Muscle of arm (tissue), 12 donors: ENCODE data around the gene CFAP45. TPM values are rescaled to one million over a fixed set of nuclear protein-coding genes. Genes with fewer than 3 reads are reported as not detected.

Experiments used
- DNase-seq: peaks from one replicate; pipeline ENCODE4 v3.0.0-alpha.2; 2013
- polyA plus RNA-seq, 12 donors: library from polyadenylated mRNA; unstranded; fragments of 120-200 nt; gene quantifications; one replicate each; pipeline ENCODE4 v1.2.1, GENCODE V29; 2013; ENCODE audit not compliant: insufficient read length in 12 of 12

The CFAP45 gene
- polyA plus RNA-seq, 12 donors: 0.22 to 0.54 (median 0.27) TPM; not detected in 2

DNA sequence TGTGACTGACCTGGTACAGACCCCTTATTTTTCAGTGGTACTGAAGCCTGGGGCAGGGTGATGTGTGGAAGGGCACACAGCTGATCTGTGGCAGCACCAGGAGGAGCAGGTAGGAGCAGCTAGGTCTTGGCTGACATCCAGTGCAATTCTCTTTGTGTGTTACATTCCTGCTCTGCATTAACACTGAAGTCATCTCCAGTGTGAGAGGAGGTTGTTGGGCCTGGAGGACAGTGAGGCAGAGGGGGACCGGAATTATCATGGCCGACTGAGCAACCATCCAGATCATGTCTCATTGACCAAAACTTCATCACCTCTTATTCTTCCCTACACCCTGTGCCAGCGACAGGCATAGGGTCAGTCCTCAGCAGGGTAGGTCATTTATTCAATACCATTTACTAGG lies 71.8 kb downstream of the CFAP45 start:
- no peak for DNase-seq

- no peak for DNase-seq
Measured at GRCh38 chr1:159827549-159827948, 72.4 kb downstream of the CFAP45 start.

DNA sequence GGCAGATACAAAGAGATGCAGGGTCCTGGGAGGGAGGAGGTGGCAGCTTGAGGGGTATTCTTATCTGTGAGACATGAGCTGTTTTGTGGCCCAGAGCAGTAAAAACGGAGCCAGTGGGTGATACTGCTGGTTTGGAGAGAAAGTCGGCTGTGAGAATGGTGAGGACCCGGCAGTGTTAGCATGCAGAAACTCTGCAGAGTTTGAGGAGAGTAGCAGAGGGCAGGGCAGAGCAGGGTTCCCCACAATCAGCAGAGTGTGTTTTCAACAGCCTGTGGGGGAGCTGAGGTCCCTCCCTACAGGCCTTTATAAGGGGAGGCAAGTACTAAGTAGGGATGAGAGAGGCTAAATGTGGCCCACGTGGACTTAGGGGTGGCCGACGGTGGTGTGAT lies 72.9 kb downstream of the CFAP45 start:
- no peak for DNase-seq

DNA sequence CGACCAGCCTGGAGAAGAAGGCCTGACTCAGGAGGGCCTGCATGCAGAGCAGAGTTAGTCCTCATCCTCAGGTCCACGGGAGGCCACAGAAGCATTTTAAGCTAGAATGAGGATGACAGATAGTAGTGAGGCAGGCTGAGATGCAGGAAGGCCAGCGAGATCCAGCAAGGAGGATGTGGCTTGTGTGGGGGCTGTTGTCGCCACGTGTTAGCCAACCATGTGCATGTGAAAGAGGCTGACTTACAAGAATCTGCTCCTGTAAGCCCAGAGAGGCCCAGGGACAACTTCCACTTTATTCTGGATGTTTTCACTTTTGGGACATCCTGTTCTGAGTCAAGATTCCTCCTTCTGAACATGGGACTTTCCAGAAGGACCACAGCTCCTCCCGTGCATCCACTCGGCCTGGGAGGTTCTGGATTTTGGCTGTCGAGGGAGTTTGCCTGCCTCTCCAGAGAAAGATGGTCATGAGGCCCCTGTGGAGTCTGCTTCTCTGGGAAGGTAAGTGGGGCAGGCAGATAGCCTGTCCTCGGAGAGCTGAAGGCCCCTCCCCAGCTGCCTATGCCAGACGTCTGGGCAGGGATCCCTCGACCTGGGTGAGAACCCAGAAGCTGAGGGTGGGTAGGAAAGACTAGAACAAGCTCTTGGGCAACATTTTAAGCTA lies 73.4 kb downstream of the CFAP45 start, which contains the start of gene SLAMF8:
SLAMF8 (plus strand) TSS at position 433 of the 661 bp plus-strand sequence; CDS start at position 459, 26 bp downstream.
- no peak for DNase-seq

DNA sequence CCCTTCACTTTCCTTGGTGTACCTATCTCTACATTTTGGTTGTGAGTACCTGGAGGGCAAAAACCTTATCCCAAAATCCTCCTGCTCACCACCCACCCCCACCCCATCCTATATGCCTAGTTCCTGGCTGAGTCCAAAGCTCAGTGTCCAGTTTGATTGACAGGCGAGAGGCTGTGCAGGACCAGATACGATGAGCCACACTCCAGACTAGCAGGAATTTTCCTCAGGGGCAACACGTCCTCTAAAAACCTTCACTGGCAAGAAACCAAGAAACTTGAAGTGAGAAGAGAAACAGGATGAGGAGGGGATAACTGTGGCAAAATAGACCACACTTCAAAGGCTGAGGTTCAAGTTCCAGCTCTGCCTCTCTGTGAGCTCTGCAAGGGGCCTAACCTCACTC lies 74.4 kb downstream of the CFAP45 start:
- no peak for DNase-seq

GRCh38 chr1:159823406-159823805 lies 76.6 kb downstream of the CFAP45 start:
- no peak for DNase-seq

Other genes with a start within 250 kb of the CFAP45 start
- not detected for gene CRP, start 185.6 kb downstream of the CFAP45 start, polyA plus RNA-seq
- gene DUSP23, start 119.2 kb downstream of the CFAP45 start, polyA plus RNA-seq: 10 to 100 TPM in 2 of 12 donors, 1 to 10 TPM in 9, not detected in 1; 4.9 to 25.6 (median 6.0) TPM
- under 1 TPM in 7 of 12 donors, not detected in 5; 0.10 to 0.34 (median 0.20) TPM for gene FCRL6, start 97.8 kb downstream of the CFAP45 start, polyA plus RNA-seq
- 1 to 10 TPM in 1 of 12 donors, under 1 TPM in 7, not detected in 4; 0.05 to 2.0 (median 0.42) TPM for gene SLAMF8, start 73.3 kb downstream of the CFAP45 start, polyA plus RNA-seq
- gene VSIG8, start 37.5 kb downstream of the CFAP45 start, polyA plus RNA-seq: not detected
- gene TAGLN2, start 25.3 kb upstream of the CFAP45 start, polyA plus RNA-seq: 100 to 1,000 TPM in 11 of 12 donors, not detected in 1; 150 to 239 (median 173) TPM
- 10 to 100 TPM in 1 of 12 donors, 1 to 10 TPM in 3, under 1 TPM in 7, not detected in 1; 0.22 to 27.3 (median 0.56) TPM for gene IGSF9, start 45.4 kb upstream of the CFAP45 start, polyA plus RNA-seq
- not detected for gene SLAMF9, start 54.1 kb upstream of the CFAP45 start, polyA plus RNA-seq
- 1 to 10 TPM in 11 of 12 donors, not detected in 1; 4.3 to 7.7 (median 6.0) TPM for gene PIGM, start 131.8 kb upstream of the CFAP45 start, polyA plus RNA-seq
- gene KCNJ10, start 170.0 kb upstream of the CFAP45 start, polyA plus RNA-seq: 1 to 10 TPM in 1 of 12 donors, under 1 TPM in 9, not detected in 2; 0.28 to 1.7 (median 0.58) TPM
- gene KCNJ9, start 181.4 kb upstream of the CFAP45 start, polyA plus RNA-seq: under 1 TPM in 10 of 12 donors, not detected in 2; 0.04 to 0.22 (median 0.07) TPM
- 10 to 100 TPM in 11 of 12 donors, not detected in 1; 11.1 to 26.7 (median 18.3) TPM for gene IGSF8, start 198.5 kb upstream of the CFAP45 start, polyA plus RNA-seq
- 100 to 1,000 TPM in 3 of 12 donors, 10 to 100 TPM in 8, not detected in 1; 39.9 to 116 (median 88.9) TPM for gene ATP1A2, start 215.6 kb upstream of the CFAP45 start, polyA plus RNA-seq